Glutamatergic neuron (in vitro differentiated cells): ENCODE measurements around the gene ME3. TPM values are rescaled to one million over a fixed set of nuclear protein-coding genes. Genes with fewer than 3 reads are reported as not detected.
"Not testable (repeated sequence)": the region's sequence is repeated elsewhere in the genome, so short reads cannot be mapped to it uniquely, and the experiment has no call there.

ENCODE experiments used
- DNase-seq: peaks from one replicate; pipeline ENCODE4 v3.0.0; 2022
- H3K27ac Mint-ChIP-seq: one replicate; pipeline ENCODE4 v1.8.0; 2020; ENCODE audit warnings: mild to moderate bottlenecking, mixed read lengths, inconsistent platforms; ENCODE audit not compliant: unreplicated experiment
- H3K27me3 Mint-ChIP-seq: one replicate; pipeline ENCODE4 v1.8.0; 2020; ENCODE audit warnings: mild to moderate bottlenecking, moderate library complexity, mixed read lengths, inconsistent platforms; ENCODE audit not compliant: unreplicated experiment
- H3K36me3 Mint-ChIP-seq: one replicate; pipeline ENCODE4 v1.8.0; 2020; ENCODE audit warnings: mild to moderate bottlenecking, mixed read lengths, inconsistent platforms; ENCODE audit not compliant: unreplicated experiment
- H3K4me1 Mint-ChIP-seq: one replicate; pipeline ENCODE4 v1.8.0; 2020; ENCODE audit warnings: mild to moderate bottlenecking, low read depth, mixed read lengths, inconsistent platforms; ENCODE audit not compliant: unreplicated experiment
- H3K4me3 Mint-ChIP-seq: one replicate; pipeline ENCODE4 v1.8.0; 2020; ENCODE audit warnings: mild to moderate bottlenecking, mixed read lengths, inconsistent platforms; ENCODE audit not compliant: unreplicated experiment
- H3K9me3 Mint-ChIP-seq: one replicate; pipeline ENCODE4 v1.8.0; 2020; ENCODE audit warnings: mild to moderate bottlenecking, moderate library complexity, mixed read lengths, inconsistent platforms; ENCODE audit not compliant: unreplicated experiment
- total RNA-seq: library from RNA; stranded (reverse); fragmentation: NEBNext Ultra II Directional; extraction: Animal tissue kit (Norgen Biotek cat#: 25700); gene quantifications from one replicate; pipeline ENCODE4 v1.2.1, GENCODE V29; 2021; ENCODE audit not compliant: unreplicated experiment
- TF ChIP-seq, protein P1 (sequence below): fragments of 200-600 bp; sonication (generic); IDR thresholded peaks from one replicate; pipeline ENCODE4 v1.5.0; 2021; ENCODE audit not compliant: partially characterized antibody, unreplicated experiment

ME3 gene
- total RNA-seq, 1 donor from 2014 or later = 12.4 TPM

DNA sequence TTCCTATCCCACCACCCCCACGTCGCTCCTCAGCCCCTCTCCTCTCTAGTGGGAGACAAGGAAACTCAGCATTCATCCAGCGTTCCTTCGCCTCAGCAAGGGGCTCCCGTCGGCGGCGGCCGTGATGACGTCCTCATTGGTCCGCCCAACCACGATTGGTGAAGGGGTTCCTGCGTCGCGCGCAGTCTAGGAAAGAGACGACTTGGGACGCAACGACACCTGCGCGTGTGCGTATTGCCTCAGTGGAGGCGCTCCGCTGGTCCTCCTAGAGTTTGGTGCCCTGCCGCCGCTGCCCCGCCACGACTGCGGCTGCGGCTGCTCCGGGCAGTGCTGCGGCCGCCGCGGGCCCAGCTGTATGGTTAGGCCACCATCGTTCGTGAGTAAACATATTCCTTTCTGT is 241.2 kb downstream of the ME3 start:
- TF ChIP-seq, protein P1, sequence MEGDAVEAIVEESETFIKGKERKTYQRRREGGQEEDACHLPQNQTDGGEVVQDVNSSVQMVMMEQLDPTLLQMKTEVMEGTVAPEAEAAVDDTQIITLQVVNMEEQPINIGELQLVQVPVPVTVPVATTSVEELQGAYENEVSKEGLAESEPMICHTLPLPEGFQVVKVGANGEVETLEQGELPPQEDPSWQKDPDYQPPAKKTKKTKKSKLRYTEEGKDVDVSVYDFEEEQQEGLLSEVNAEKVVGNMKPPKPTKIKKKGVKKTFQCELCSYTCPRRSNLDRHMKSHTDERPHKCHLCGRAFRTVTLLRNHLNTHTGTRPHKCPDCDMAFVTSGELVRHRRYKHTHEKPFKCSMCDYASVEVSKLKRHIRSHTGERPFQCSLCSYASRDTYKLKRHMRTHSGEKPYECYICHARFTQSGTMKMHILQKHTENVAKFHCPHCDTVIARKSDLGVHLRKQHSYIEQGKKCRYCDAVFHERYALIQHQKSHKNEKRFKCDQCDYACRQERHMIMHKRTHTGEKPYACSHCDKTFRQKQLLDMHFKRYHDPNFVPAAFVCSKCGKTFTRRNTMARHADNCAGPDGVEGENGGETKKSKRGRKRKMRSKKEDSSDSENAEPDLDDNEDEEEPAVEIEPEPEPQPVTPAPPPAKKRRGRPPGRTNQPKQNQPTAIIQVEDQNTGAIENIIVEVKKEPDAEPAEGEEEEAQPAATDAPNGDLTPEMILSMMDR = no peak
- Mint-ChIP-seq H3K9me3 (no peaks in the 10 kb centered on the region), H3K36me3 (peaks cover 9% of the 10 kb centered on the region), H3K4me3 (no peak overlapping the region), H3K27me3 (no peaks in the 10 kb centered on the region), H3K4me1 (no peaks in the 10 kb centered on the region), H3K27ac (no peak overlapping the region)
- no peak for DNase-seq

GRCh38 chr11:86427441-86427840 is 245.0 kb downstream of the ME3 start:
- DNase-seq = no peak
- Mint-ChIP-seq H3K9me3 (no peaks in the 10 kb centered on the region), H3K27me3 (no peaks in the 10 kb centered on the region), H3K4me3 (no peak overlapping the region), H3K4me1 (no peaks in the 10 kb centered on the region), H3K36me3 (peaks cover 7% of the 10 kb centered on the region), H3K27ac (no peak overlapping the region)
- TF ChIP-seq, protein P1 = no peak

GRCh38 chr11:86423488-86423887 is 248.9 kb downstream of the ME3 start:
- not testable (repeated sequence) for H3K9me3 Mint-ChIP-seq, H3K27me3 Mint-ChIP-seq, H3K36me3 Mint-ChIP-seq, DNase-seq, H3K27ac Mint-ChIP-seq, H3K4me1 Mint-ChIP-seq, H3K4me3 Mint-ChIP-seq

DNA sequence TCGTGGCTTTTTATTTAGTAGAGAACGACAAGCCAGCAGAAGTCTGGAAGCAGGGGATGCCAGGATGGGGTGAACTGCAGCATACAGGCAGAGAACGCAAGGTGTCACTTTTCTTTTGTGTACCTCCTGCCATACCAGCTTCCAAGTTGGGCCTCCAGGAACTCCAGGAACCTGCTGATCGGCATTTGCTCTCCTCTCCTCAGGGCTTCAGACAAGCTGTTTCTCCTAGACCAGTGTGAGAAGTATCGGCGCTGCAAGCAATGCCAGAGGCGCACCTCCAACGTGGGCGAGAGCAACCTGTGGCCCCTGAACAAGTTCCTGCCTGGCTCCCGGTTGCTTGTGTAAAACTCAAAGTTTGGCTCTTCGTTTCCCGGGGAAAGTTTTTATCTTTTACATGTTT is 250.0 kb downstream of the ME3 start:
- Mint-ChIP-seq H3K27ac (no peak overlapping the region), H3K4me3 (no peak overlapping the region), H3K27me3 (no peaks in the 10 kb centered on the region), H3K36me3 (peaks cover 4% of the 10 kb centered on the region), H3K9me3 (peaks cover 3% of the 10 kb centered on the region), H3K4me1 (no peaks in the 10 kb centered on the region)
- TF ChIP-seq, protein P1 = no peak
- DNase-seq = no peak

DNA sequence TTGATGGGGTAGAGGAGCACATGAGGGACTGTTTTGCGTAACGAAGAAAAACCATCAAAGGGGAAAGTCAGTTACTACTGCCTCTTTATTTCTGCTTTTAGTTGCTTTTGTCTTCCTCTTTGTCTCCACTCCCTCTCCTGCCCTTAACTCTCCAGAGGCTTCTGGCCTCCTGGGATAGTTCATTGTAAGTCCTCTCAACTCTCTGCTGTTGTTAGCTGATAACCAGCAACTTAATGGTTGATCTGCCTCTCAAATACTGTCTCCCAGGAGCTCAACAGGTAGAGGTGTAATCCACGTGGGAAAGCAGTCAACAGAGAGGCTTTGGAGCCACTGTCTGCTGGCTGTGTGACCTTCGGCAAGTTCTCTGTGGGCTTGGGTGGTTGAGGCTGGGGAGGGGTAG is 250.5 kb downstream of the ME3 start:
- Mint-ChIP-seq H3K4me3 (no peak overlapping the region), H3K27me3 (no peaks in the 10 kb centered on the region), H3K4me1 (no peaks in the 10 kb centered on the region), H3K36me3 (peaks cover 4% of the 10 kb centered on the region), H3K9me3 (peaks cover 3% of the 10 kb centered on the region), H3K27ac (no peak overlapping the region)
- no peak for DNase-seq
- TF ChIP-seq, protein P1 = no peak

- Mint-ChIP-seq H3K9me3 (peaks cover 3% of the 10 kb centered on the region), H3K36me3 (no peaks in the 10 kb centered on the region), H3K4me1 (no peaks in the 10 kb centered on the region), H3K4me3 (no peak overlapping the region), H3K27me3 (no peaks in the 10 kb centered on the region), H3K27ac (no peak overlapping the region)
- no peak for DNase-seq
- TF ChIP-seq, protein P1 = no peak
These were observed 253.5 kb downstream of the ME3 start for GRCh38 chr11:86418917-86419316.
